Activated CD4-positive, alpha-beta T cell treated with anti-CD3 and anti-CD28 coated beads, Interleukin-2, amount 50 U/mL, for 1 hour (primary cell): ENCODE data around the gene COL5A1.
"Not testable (repeated sequence)": the region's sequence is repeated elsewhere in the genome, so short reads cannot be mapped to it uniquely, and the experiment has no call there.

ENCODE experiments used
- DNase-seq: peaks from one replicate; pipeline ENCODE4 v3.0.0-alpha.2; 2020

Gene COL5A1

GRCh38 chr9:134712926-134713325, 71.3 kb downstream of the COL5A1 start:
- no peak for DNase-seq

DNA sequence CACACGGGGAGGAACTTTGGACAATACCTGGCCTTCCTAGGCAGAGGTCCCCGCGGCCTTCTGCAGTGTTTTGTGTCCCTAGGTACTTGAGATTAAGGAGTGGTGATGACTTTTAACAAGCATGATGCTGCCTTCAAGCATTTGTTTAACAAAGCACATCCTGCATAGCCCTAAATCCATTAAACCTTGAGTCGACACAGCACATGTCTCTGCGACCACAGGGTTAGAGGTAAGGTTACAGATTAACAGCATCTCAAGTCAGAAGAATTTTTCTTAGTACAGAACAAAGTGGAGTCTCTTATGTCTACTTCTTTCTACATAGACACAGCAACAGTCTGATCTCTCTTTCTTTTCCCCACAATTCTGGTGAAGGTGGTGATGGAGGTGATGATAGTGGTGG, 73.9 kb downstream of the COL5A1 start:
- not testable (repeated sequence) for DNase-seq

DNA sequence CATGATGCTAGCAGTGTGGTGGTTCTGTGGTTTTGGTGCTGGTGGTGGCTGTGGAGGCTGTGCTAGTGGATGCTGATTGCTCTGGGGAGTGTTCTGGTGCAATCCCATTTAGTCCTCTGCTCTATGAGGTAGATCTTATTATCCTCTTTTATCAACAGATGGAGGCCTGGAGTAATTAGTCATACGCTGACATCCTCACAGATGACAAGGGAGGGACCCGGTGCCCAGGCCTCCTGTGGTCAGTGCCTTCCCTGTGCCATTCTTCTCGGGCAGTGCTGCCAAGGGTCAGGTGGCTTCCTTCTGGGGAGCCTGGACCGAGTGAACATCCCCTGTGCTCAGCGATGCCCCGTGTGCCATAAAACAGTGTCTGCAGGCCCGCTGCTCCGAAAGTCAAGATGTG, 74.5 kb downstream of the COL5A1 start:
- DNase-seq = no peak

- DNase-seq = no peak
Observed at GRCh38 chr9:134717056-134717455, 75.5 kb downstream of the COL5A1 start.

DNA sequence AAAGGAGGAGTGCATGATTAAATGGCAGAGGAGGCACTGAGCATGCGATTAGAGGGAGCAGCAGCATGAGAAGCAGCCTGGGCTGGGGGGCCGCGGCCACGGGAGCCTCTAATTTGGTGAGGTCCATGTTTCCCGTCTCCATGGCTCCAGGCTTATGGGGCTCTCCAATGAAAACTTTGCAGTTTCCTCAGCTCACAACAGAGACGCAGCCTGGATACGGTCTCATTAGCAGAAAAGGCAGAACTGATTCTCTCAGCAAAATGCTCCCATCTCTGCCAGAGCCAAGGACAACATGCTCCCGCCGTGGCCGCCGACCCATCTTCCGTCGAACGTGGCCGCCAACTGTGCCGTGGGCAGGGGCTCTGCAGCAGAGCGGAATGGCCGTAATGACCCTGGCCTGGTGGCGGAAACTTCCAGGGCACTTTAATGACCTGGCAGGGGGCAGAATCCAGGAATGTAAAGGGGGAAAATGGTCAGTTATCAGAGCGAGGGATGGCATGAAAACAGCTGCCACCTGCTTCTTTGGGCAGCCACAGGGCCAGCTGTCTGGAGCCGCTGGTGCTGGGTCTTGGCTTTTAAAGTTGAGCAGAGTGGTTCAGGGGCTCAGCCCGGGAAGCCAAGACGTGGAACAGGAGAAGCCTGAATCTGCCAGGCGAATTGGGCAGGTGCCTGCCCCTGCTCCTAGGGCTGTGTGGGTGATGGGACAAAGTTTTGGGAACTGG, 76.5 kb downstream of the COL5A1 start:
- no peak for DNase-seq

DNA sequence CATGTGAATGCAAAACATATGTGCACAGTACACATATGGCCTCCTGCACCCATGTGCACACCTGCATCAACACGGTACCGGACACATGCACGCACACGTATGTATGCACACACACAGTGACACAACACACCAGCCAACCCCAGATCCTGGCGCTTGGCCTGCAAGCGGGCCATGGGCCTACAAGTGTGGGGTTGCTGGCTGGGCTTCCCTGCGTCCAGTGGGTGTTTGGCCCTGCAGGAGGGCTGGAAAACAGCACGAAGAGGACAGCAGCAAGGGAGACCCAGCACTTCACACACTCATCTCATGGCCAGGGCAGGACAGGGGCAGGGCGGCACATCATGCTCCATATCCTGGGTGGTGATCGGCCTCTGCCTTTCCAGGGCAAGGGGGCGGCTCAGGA, 77.7 kb downstream of the COL5A1 start:
- no peak for DNase-seq

- no peak for DNase-seq
Observed at GRCh38 chr9:134720136-134720753, 78.6 kb downstream of the COL5A1 start.

DNA sequence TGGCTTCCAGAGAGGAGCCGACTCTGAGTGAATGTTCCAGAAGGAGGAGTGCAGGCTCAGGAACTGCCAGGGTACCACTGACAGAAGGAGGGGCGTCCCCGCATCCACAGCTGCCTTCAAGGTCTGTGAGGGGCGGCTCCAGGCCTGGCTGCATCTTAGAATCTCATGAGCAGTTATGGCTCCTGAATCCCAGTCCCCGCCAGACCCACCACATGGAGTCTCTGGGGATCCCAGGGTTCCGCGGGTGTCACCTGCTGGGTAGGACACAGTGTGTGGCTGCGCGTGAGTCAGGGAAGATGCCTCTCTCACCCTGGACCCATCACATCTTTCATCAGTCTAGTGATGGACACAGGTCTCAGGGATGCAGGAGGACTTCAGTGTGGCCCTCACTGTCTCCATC, 79.2 kb downstream of the COL5A1 start:
- no peak for DNase-seq

- no peak for DNase-seq
Observed at GRCh38 chr9:134721344-134721743, 79.7 kb downstream of the COL5A1 start.

GRCh38 chr9:134722120-134722701, 80.6 kb downstream of the COL5A1 start:
- no peak for DNase-seq

DNA sequence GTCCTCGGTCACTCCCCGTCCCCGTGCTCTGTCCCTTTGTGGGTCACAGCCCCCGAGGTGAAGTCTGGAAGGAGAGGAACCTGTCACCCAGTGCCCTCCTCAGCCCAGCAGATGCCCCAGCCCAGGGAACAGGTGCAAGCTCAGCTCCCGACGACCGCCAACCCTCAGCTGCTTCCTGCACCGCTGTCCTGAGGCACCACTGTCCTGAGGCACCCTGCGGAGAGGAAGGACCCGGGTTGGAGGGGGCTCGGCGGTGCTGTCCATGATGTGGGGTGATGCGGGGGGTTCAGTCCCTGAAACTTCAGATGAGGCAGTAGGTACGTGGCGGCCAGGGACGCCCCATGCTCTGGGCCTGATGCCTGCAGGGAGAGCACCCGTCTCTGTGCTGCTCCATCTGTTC, 81.4 kb downstream of the COL5A1 start:
- no peak for DNase-seq

DNA sequence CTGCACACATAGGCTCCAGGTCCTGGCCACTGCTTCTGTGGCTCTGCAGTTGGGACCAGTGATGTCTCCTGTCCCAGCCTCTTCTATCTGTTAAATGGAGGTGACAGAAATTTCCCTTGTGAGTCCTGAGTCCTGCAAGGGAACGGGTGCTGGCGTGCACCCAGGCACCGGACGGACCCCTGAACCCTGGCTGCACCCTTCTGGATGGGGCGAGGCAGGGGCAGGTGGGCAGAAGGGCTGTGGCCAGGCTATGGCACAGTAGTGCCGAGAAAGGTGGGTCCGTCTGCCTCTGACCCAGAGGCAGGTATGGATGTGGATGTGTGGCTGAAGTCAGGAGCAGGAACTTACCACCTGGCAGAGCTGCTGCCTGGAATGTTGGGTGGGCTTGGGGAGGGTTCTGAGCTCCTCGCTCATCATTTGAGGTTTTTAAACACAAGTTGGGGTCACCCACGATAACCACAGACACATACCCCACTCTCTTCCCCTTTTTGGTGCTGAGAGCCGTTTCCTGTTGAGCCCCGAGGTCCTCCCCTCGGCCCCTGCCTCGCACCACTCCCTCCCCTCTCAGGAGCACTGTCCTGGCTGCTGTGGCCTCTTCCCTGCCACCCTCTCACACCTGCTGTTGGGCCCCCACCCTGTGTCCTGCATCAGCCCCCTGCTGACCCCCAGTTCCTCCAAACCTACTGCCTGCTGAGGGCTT, 82.0 kb downstream of the COL5A1 start:
- no peak for DNase-seq

- DNase-seq = no peak
Observed at GRCh38 chr9:134724202-134724911, 82.8 kb downstream of the COL5A1 start.

DNA sequence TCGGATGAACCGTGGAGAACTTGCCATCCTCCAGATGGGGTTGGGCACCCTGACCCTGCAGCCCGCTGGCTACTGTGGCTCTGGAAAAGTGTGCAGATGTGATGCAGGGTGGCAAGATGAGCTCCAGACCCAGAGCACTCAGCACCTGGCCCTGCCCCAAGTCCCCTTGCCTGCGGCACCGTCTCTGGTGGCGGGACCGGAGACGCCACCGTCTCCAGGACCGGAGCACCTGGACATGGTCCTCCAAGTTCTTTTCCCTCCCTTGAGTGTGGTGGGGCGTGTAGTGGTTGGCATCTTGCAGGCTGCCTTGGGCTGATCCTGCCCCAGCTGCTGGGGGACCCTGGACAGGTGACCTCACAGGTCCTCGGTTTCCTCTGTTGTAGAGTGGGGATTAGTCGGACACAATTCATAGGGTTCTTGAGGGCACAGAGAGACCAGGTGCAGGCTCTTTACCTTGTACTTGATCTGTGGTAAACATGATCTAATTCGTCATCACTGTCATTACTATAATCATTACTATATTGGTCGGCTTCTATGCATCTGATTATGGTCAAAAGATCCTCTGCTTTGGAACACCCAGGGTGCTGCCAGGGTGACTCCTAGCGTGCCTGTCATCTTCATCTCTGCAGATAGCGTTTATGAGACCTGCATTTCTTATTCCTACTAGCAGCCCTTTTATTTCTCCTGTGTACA, 83.5 kb downstream of the COL5A1 start:
- DNase-seq = no peak

GRCh38 chr9:134725605-134725940, 84.0 kb downstream of the COL5A1 start:
- DNase-seq = no peak

DNA sequence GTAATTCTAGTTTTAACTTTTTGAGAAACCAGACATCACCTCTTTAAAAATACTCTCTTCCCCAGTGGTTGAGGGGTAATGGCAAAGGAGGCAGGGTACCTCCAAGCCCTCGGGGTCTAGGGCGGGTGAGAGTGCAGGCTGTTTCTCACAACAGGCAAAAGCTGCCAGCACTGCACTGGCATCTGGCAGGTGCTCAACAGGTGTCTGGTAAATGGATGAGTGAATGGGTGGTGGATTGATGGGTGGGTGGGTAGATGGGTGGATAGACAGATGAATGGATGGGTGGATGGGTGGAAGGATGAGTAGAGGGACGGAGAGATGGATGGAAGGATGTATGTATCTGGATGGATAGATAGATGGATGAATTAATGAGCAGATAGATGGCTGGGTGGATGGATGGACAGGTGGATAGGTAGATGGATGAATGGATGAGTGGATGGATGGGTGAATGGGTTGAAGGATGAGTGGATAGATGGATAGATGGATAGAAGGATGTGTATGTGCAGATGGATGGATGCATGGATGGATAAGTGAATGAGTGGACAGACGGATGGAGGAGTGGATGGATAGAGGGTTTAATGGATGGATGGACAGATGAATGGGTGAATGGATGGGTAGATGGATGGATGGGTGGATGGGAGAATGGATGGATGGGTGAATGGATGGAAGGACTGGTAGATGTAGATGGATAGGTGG, 84.6 kb downstream of the COL5A1 start:
- DNase-seq = no peak

GRCh38 chr9:134726722-134727034, 85.1 kb downstream of the COL5A1 start:
- no peak for DNase-seq

GRCh38 chr9:134728021-134728795, 86.6 kb downstream of the COL5A1 start:
- no peak for DNase-seq

GRCh38 chr9:134728801-134729495, 87.3 kb downstream of the COL5A1 start:
- no peak for DNase-seq

DNA sequence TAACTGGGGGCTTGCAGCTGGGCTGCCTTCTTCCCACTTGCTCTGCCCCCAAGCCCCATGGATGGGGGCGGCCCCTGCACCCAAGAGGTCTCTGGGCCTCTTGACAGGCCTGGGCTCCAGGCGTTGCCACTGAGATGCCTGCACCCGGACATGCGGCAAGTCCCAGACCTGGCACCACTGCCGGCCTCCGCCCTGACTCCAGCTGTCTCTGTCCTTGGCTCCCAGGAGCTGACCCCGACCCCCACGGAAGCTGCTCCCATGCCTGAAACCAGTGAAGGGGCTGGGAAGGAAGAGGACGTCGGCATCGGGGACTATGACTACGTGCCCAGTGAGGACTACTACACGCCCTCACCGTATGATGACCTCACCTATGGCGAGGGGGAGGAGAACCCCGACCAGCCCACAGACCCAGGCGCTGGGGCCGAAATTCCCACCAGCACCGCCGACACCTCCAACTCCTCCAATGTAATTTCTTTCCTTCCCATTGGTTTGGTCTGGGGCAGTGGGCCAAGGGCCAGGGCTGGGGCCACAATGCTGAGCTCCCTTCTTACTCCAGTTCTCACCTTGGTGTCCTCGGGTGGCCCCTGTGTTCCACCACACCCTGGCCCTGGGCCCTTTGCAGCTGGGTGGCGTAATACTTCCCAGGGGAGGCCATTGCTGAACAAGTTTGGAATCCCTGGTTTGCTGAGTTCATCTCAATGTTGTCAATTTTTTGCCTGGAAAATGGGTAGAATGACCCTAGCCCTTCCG, 88.6 kb downstream of the COL5A1 start:
- DNase-seq = no peak
